Measurements from ENCODE around the gene GCNT2.

The GCNT2 gene

GRCh38 chr6:10514049-10514780 is 6.9 kb upstream of the GCNT2 start:
- TF ChIP-seq FOXP2 (optimal IDR thresholded peaks at IDR 0.05; ENCODE audit: borderline replicate concordance, extremely low read depth, extremely low read length, insufficient read depth) (no peak), POLR2AphosphoS5 (IDR thresholded peaks at IDR 0.05; ENCODE audit: low read depth, low read length) (no peak), TAF1 (IDR thresholded peaks at IDR 0.05; ENCODE audit: borderline replicate concordance, insufficient read depth, low read length) (no peak), REST (IDR thresholded peaks at IDR 0.05; ENCODE audit: insufficient read depth in 1 of 2, low read depth in 2 of 2, low read length in 2 of 2) (no peak), SIN3A (IDR thresholded peaks at IDR 0.05; ENCODE audit: borderline replicate concordance, insufficient read depth, low read length) (no peak)

- TF ChIP-seq SIN3A (IDR thresholded peaks at IDR 0.05; ENCODE audit: borderline replicate concordance, insufficient read depth, low read length) (no peak), REST (IDR thresholded peaks at IDR 0.05; ENCODE audit: insufficient read depth in 1 of 2, low read depth in 2 of 2, low read length in 2 of 2) (no peak), FOXP2 (optimal IDR thresholded peaks at IDR 0.05; ENCODE audit: borderline replicate concordance, extremely low read depth, extremely low read length, insufficient read depth) (no peak), TAF1 (IDR thresholded peaks at IDR 0.05; ENCODE audit: borderline replicate concordance, insufficient read depth, low read length) (no peak), POLR2AphosphoS5 (IDR thresholded peaks at IDR 0.05; ENCODE audit: low read depth, low read length) (no peak)
Observed at GRCh38 chr6:10516953-10517352, 4.2 kb upstream of the GCNT2 start.

- TF ChIP-seq TAF1 (IDR thresholded peaks at IDR 0.05; ENCODE audit: borderline replicate concordance, insufficient read depth, low read length), result no peak
- TF ChIP-seq SIN3A (IDR thresholded peaks at IDR 0.05; ENCODE audit: borderline replicate concordance, insufficient read depth, low read length), result no peak
- no peak for TF ChIP-seq POLR2AphosphoS5 (IDR thresholded peaks at IDR 0.05; ENCODE audit: low read depth, low read length)
- TF ChIP-seq REST (IDR thresholded peaks at IDR 0.05; ENCODE audit: insufficient read depth in 1 of 2, low read depth in 2 of 2, low read length in 2 of 2), result no peak
- TF ChIP-seq FOXP2 (optimal IDR thresholded peaks at IDR 0.05; ENCODE audit: borderline replicate concordance, extremely low read depth, extremely low read length, insufficient read depth), result no peak
Observed at GRCh38 chr6:10518557-10519407, 2.4 kb upstream of the GCNT2 start.

- TF ChIP-seq SIN3A (IDR thresholded peaks at IDR 0.05; ENCODE audit: borderline replicate concordance, insufficient read depth, low read length) (no peak), TAF1 (IDR thresholded peaks at IDR 0.05; ENCODE audit: borderline replicate concordance, insufficient read depth, low read length) (no peak; the same call in 1 of the 2 replicates), POLR2AphosphoS5 (IDR thresholded peaks at IDR 0.05; ENCODE audit: low read depth, low read length) (no peak), FOXP2 (optimal IDR thresholded peaks at IDR 0.05; ENCODE audit: borderline replicate concordance, extremely low read depth, extremely low read length, insufficient read depth) (no peak)
Observed at GRCh38 chr6:10520468-10520867, 683 bp upstream of the GCNT2 start.

GRCh38 chr6:10522929-10523573 is 1.9 kb downstream of the GCNT2 start:
- TF ChIP-seq POLR2AphosphoS5 (IDR thresholded peaks at IDR 0.05; ENCODE audit: low read depth, low read length) (no peak), FOXP2 (optimal IDR thresholded peaks at IDR 0.05; ENCODE audit: borderline replicate concordance, extremely low read depth, extremely low read length, insufficient read depth) (no peak), REST (IDR thresholded peaks at IDR 0.05; ENCODE audit: insufficient read depth in 1 of 2, low read depth in 2 of 2, low read length in 2 of 2) (no peak), SIN3A (IDR thresholded peaks at IDR 0.05; ENCODE audit: borderline replicate concordance, insufficient read depth, low read length) (no peak), TAF1 (IDR thresholded peaks at IDR 0.05; ENCODE audit: borderline replicate concordance, insufficient read depth, low read length) (no peak)
